H1 (cell line): ENCODE data around the gene SLC15A1. TPM values are rescaled to one million over a fixed set of nuclear protein-coding genes. Genes with fewer than 3 reads are reported as not detected.
A peak's percentile ranks its signal among the peaks of the same experiment; 100 is the strongest.

Experiments used
- CHD1 ChIP-seq: IDR thresholded peaks from 2 replicates; pipeline ENCODE4 v1.6.1; 2012; ENCODE audit warnings: low read depth, low read length, improper control_type of control experiment
- HDAC6 ChIP-seq: IDR thresholded peaks from one replicate; pipeline ENCODE4 v1.7.1; 2012; ENCODE audit warnings: low read depth, mild to moderate bottlenecking, inconsistent platforms, low read length, moderate library complexity
- KDM4A ChIP-seq: IDR thresholded peaks from one replicate; pipeline ENCODE4 v1.7.1; 2012; ENCODE audit warnings: low read depth, mild to moderate bottlenecking, moderate library complexity, low read length, inconsistent platforms; ENCODE audit not compliant: severe bottlenecking
- POLR2A ChIP-seq, 2 experiments: IDR thresholded peaks; 1 replicate in 1 of 2; 2 replicates in 1 of 2; pipeline ENCODE4 v1.6.1; 2011; ENCODE audit warnings: low read depth in 2 of 2, low read length in 2 of 2, mild to moderate bottlenecking in 2 of 2; ENCODE audit errors: control extremely low read depth in 1 of 2
- POLR2AphosphoS5 ChIP-seq: IDR thresholded peaks from 2 replicates; pipeline ENCODE4 v1.6.1; 2011; ENCODE audit warnings: low read depth, low read length
- RNF2 ChIP-seq: fragments of 200-900, 300-1000 bp; sonication (generic); IDR thresholded peaks from 2 replicates; pipeline ENCODE4 v1.7.1; 2016; ENCODE audit warnings: borderline replicate concordance, low read depth, mild to moderate bottlenecking, antibody characterized with exemption, low read length; ENCODE audit not compliant: poor library complexity, severe bottlenecking; ENCODE audit errors: missing control alignments
- SP4 ChIP-seq: IDR thresholded peaks from 2 replicates; pipeline ENCODE4 v1.6.1; 2012; ENCODE audit warnings: low read length, inconsistent platforms
- YY1 ChIP-seq: IDR thresholded peaks from 2 replicates; pipeline ENCODE4 v1.6.1; 2011; ENCODE audit warnings: low read depth, mild to moderate bottlenecking, low read length
- ZNF274 ChIP-seq: IDR thresholded peaks from 2 replicates; pipeline ENCODE4 v1.7.0; 2012; ENCODE audit warnings: low read length, borderline replicate concordance; ENCODE audit errors: extremely low read depth
- polyA plus RNA-seq, 7 experiments: library from polyadenylated mRNA; depleted of rRNA in 3 of 7; stranded (reverse) in 5 of 7; unstranded in 2 of 7; fragments of >200 nt in 5 of 7; fragments of 200-250 nt in 2 of 7; gene quantifications; 1 replicate in 5 of 7; 2 replicates in 1 of 7; 4 replicates in 1 of 7; pipeline versions ENCODE4 v1.2.1 to v1.2.3, GENCODE V29; 2011 to 2013; ENCODE audit warnings: missing spikeins in 2 of 7, mixed read lengths in 2 of 7
- total RNA-seq: library from RNA; stranded (reverse); fragmentation: NEBNext Ultra II Directional; extraction: Animal tissue kit (Norgen Biotek cat#: 25700); gene quantifications from 2 replicates; pipeline ENCODE4 v1.2.1, GENCODE V29; 2021
- TF ChIP-seq, protein P1 (sequence below): IDR thresholded peaks from 2 replicates; pipeline ENCODE4 v1.6.1; 2012; ENCODE audit warnings: inconsistent platforms

Gene SLC15A1
- total and polyA plus RNA-seq, 2 of the 8 experiments (the other 6 are each of a cell fraction or from before 2014, with no cell fraction given): 1.3 to 2.4 TPM

DNA sequence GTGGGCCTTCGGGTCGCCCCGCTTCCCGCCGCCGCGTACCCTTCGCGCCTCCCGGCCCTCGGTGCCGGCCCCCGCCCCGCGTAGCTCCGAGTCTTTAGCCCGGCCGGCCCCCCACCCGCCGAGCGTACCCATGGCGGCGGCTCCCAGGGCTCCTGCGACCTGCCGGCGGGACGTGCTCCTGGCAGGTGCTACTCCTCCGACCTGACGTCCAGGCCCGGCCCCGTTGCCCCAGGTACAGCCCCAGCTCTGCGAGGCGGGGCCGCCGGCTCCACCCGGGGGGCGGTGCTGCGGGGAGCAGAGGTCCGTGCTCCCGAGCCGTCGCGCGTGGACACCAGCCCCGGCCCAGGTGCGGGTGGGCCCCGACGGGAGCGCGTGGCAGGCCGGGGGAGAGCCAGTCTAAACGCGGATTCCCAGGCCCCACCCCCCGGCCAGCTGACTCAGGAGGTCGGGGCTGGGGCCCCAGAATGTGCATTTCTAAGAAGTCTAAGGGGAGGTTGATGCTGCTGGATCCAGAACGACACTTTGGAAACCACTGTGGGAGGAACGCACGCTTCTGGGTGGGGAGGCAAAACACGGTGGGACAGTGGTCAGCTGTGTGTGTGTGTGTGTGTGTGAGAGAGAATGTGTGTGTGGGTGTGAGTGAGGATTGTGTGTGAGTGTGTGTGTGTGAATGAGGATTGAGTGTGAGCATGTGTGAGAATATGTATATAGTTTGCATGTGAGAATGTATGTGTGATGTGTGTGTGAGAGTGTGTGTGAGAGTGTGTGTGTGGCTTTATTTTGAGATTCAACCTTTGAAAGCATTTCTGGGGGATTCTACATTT lies at the start of gene SLC15A1 (continued):
- TF ChIP-seq RNF2 (peak; percentile 43), HDAC6 (no peak), POLR2A (IDR thresholded peaks at IDR 0.05; ENCODE audit: control extremely low read depth in 1 of 2, low read depth in 2 of 2, low read length in 2 of 2) (no peak), ZNF274 (no peak), YY1 (no peak), CHD1 (no peak), KDM4A (peak; percentile 48), SP4 (no peak), POLR2AphosphoS5 (no peak)
- TF ChIP-seq, protein P1, sequence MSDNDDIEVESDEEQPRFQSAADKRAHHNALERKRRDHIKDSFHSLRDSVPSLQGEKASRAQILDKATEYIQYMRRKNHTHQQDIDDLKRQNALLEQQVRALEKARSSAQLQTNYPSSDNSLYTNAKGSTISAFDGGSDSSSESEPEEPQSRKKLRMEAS: peak; percentile 63
